Osteoblast (primary cell): ENCODE measurements around the gene MYL6. TPM values are rescaled to one million over a fixed set of nuclear protein-coding genes. Genes with fewer than 3 reads are reported as not detected.
A peak's percentile ranks its signal among the peaks of the same experiment; 100 is the strongest.
"Not testable (repeated sequence)": the region's sequence is repeated elsewhere in the genome, so short reads cannot be mapped to it uniquely, and the experiment has no call there.

Experiments used
- DNase-seq: peaks from one replicate; pipeline ENCODE4 v3.0.0; 2011; ENCODE audit warnings: low spot score, mixed read lengths; ENCODE audit not compliant: insufficient read length; ENCODE audit errors: missing footprints
- H2AFZ ChIP-seq: 2 replicates; pipeline ENCODE4 v1.6.0; 2011; ENCODE audit warnings: mild to moderate bottlenecking, low read length
- H3K27ac ChIP-seq: 2 replicates; pipeline ENCODE4 v1.5.1; 2011; ENCODE audit warnings: mild to moderate bottlenecking, low read depth, low read length, moderate library complexity
- H3K27me3 ChIP-seq: 2 replicates; pipeline ENCODE4 v1.6.0; 2012; ENCODE audit warnings: mild to moderate bottlenecking, control low read depth, inconsistent platforms, low read length, moderate library complexity; ENCODE audit not compliant: insufficient read depth
- H3K36me3 ChIP-seq: 2 replicates; pipeline ENCODE4 v1.5.1; 2011; ENCODE audit warnings: mild to moderate bottlenecking, low read length, control low read depth, moderate library complexity; ENCODE audit not compliant: insufficient read depth
- H3K4me1 ChIP-seq: 2 replicates; pipeline ENCODE4 v1.5.1; 2011; ENCODE audit warnings: mild to moderate bottlenecking, low read length, control low read depth, moderate library complexity; ENCODE audit not compliant: insufficient read depth
- H3K4me2 ChIP-seq: 2 replicates; pipeline ENCODE4 v1.6.0; 2011; ENCODE audit warnings: mild to moderate bottlenecking, low read length; ENCODE audit not compliant: insufficient read depth
- H3K4me3 ChIP-seq: fragments of 200-600 bp; sonication (generic); 3 replicates; pipeline ENCODE4 v1.5.1; 2012; ENCODE audit warnings: mild to moderate bottlenecking, low read length, inconsistent platforms; ENCODE audit not compliant: insufficient read depth
- H3K79me2 ChIP-seq: 2 replicates; pipeline ENCODE4 v1.6.0; 2012; ENCODE audit warnings: mild to moderate bottlenecking, low read length, control low read depth, inconsistent platforms; ENCODE audit not compliant: insufficient read depth
- H3K9me3 ChIP-seq: 2 replicates; pipeline ENCODE4 v1.5.1; 2011; ENCODE audit warnings: low read depth, low read length, control low read depth
- H4K20me1 ChIP-seq: 2 replicates; pipeline ENCODE4 v1.6.0; 2012; ENCODE audit warnings: mild to moderate bottlenecking, low read length, control low read depth; ENCODE audit not compliant: insufficient read depth
- CTCF ChIP-seq: IDR thresholded peaks from 2 replicates; pipeline ENCODE4 v1.5.1; 2011; ENCODE audit warnings: mild to moderate bottlenecking, low read depth, low read length, moderate library complexity; ENCODE audit errors: extremely low read depth
- total RNA-seq: library from RNA; depleted of rRNA; stranded (reverse); fragments of >200 nt; gene quantifications from 2 replicates; pipeline ENCODE4 v1.2.3, GENCODE V29; 2012

MYL6 gene
- total RNA-seq, 1 donor = 873 TPM

GRCh38 chr12:56116267-56117081, 41.7 kb upstream of the MYL6 start, which contains the start of gene RPL41:
Gene RPL41, plus strand, starts transcription at chr12:56116633.
- peak within 1 kb of the TSS; percentile 85 for H3K4me3 ChIP-seq
- peak within 1 kb of the TSS; percentile 93 for H2AFZ ChIP-seq
- H3K27ac ChIP-seq = peak within 1 kb of the TSS; percentile 91
- no peaks in the 10 kb centered on the region for H3K9me3 ChIP-seq
- H3K36me3 ChIP-seq = peaks cover 40% of the 10 kb centered on the region
- H3K4me2 ChIP-seq = peak within 1 kb of the TSS; percentile 99
- no peaks in the 10 kb centered on the region for H3K27me3 ChIP-seq
- H3K4me1 ChIP-seq = peaks cover 29% of the 10 kb centered on the region
- H4K20me1 ChIP-seq = peaks cover 16% of the 10 kb centered on the region
- peak; percentile 93 for DNase-seq
- TF ChIP-seq CTCF = no peak
- H3K79me2 ChIP-seq = peaks cover 30% of the 10 kb centered on the region

GRCh38 chr12:56117082-56117706, 41.0 kb upstream of the MYL6 start:
- Histone ChIP-seq H3K27ac (peak overlapping the region; percentile 91), H3K36me3 (peaks cover 33% of the 10 kb centered on the region), H3K79me2 (peaks cover 33% of the 10 kb centered on the region), H3K4me3 (peak overlapping the region; percentile 85), H4K20me1 (peaks cover 16% of the 10 kb centered on the region), H3K4me2 (peak overlapping the region; percentile 99), H3K4me1 (peaks cover 29% of the 10 kb centered on the region), H2AFZ (peak overlapping the region; percentile 93)
- DNase-seq, H3K27me3 ChIP-seq, H3K9me3 ChIP-seq: not testable (repeated sequence)

- TF ChIP-seq CTCF = peak; percentile 39
- H3K4me2 ChIP-seq = peak within 1 kb of the TSS; percentile 99
- peaks cover 33% of the 10 kb centered on the region for H3K79me2 ChIP-seq
- peak within 1 kb of the TSS; percentile 61 for H2AFZ ChIP-seq
- no peaks in the 10 kb centered on the region for H3K27me3 ChIP-seq
- H3K4me3 ChIP-seq = peak within 1 kb of the TSS; percentile 85
- H3K27ac ChIP-seq = peak within 1 kb of the TSS; percentile 92
- H3K4me1 ChIP-seq = peaks cover 29% of the 10 kb centered on the region
- H4K20me1 ChIP-seq = peaks cover 16% of the 10 kb centered on the region
- DNase-seq = peak; percentile 93
- peaks cover 27% of the 10 kb centered on the region for H3K36me3 ChIP-seq
- no peaks in the 10 kb centered on the region for H3K9me3 ChIP-seq
Observed at GRCh38 chr12:56117778-56118687, 40.1 kb upstream of the MYL6 start, which contains the start of gene ZC3H10. Gene ZC3H10, plus strand, starts transcription at chr12:56118266. Its CDS starts 2,297 bp downstream, at chr12:56120563.

- peak overlapping the region; percentile 85 for H3K4me3 ChIP-seq
- peak overlapping the region; percentile 99 for H3K4me2 ChIP-seq
- H2AFZ ChIP-seq = peak overlapping the region; percentile 61
- H3K79me2 ChIP-seq = peaks cover 35% of the 10 kb centered on the region
- H3K27me3 ChIP-seq = no peaks in the 10 kb centered on the region
- no peaks in the 10 kb centered on the region for H3K9me3 ChIP-seq
- TF ChIP-seq CTCF = no peak
- peaks cover 16% of the 10 kb centered on the region for H4K20me1 ChIP-seq
- peak overlapping the region; percentile 92 for H3K27ac ChIP-seq
- DNase-seq = no peak
- peaks cover 20% of the 10 kb centered on the region for H3K36me3 ChIP-seq
- peaks cover 29% of the 10 kb centered on the region for H3K4me1 ChIP-seq
Observed at GRCh38 chr12:56118688-56119357, 39.3 kb upstream of the MYL6 start.
